ENCODE measurements around the gene PIGH.
A peak's percentile ranks its signal among the peaks of the same experiment; 100 is the strongest.
"Not testable (repeated sequence)": the region's sequence is repeated elsewhere in the genome, so short reads cannot be mapped to it uniquely, and the experiment has no call there.

The PIGH gene

DNA sequence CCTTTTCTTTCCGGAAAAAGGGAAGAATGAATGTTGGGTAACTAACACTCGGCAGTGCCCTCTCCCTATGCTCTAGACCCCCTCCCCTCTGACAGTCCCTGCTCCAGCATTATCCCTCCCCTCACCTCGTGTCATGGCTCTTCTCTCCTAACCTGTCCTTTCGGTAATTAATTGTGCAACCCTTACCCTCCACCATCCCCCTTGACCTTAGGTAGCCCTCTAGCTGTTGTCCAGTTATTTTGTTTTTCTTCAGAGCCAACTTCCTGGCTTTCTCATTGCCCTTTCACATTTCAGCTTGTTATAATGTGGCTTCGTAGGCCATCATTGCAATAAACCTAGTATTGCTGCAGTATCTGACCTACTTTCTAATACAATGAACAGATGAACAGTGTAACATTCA lies 30.9 kb upstream of the PIGH start:
- Histone ChIP-seq H3K4me3 (ENCODE audit: low read depth, low read length) (no peak overlapping the region), H3K27me3 (ENCODE audit: insufficient read depth, low read length) (no peaks in the 10 kb centered on the region), H2AFZ (ENCODE audit: low read length, unreplicated experiment) (no peak overlapping the region), H3K27ac (ENCODE audit: low read depth, low read length) (no peak overlapping the region), H3K4me1 (ENCODE audit: control insufficient read depth, insufficient read depth, low read length, unreplicated experiment) (peaks cover under 1% of the 10 kb centered on the region), H3K79me2 (ENCODE audit: control insufficient read depth, insufficient read depth, low read length, unreplicated experiment) (no peaks in the 10 kb centered on the region), H3K36me3 (ENCODE audit: insufficient read depth, low read length) (no peaks in the 10 kb centered on the region)

DNA sequence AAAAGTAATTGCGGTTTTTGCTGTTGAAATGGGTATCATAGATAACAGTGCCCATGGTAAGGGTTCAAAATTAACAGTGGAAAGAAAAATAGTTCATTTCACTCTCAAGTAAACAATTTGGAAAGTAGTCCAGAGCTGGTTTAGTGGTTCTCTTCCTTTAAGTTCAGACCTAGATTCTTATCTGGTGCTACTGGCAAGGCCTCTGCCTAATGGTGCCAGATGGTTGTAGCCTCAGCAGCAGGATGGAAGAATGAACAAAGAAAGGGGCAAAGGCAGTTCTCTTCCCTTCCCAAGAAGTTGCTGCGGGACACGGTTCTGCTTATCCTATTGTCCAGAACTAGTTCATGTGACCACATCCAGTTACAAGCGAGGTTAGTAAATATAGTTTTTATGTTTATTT lies 30.1 kb upstream of the PIGH start:
- Histone ChIP-seq H3K36me3 (ENCODE audit: insufficient read depth, low read length) (no peaks in the 10 kb centered on the region), H3K4me3 (ENCODE audit: low read depth, low read length) (no peak overlapping the region), H3K4me1 (ENCODE audit: control insufficient read depth, insufficient read depth, low read length, unreplicated experiment) (no peaks in the 10 kb centered on the region), H2AFZ (ENCODE audit: low read length, unreplicated experiment) (no peak overlapping the region), H3K27ac (ENCODE audit: low read depth, low read length) (no peak overlapping the region), H3K79me2 (ENCODE audit: control insufficient read depth, insufficient read depth, low read length, unreplicated experiment) (no peaks in the 10 kb centered on the region), H3K27me3 (ENCODE audit: insufficient read depth, low read length) (no peaks in the 10 kb centered on the region)

DNA sequence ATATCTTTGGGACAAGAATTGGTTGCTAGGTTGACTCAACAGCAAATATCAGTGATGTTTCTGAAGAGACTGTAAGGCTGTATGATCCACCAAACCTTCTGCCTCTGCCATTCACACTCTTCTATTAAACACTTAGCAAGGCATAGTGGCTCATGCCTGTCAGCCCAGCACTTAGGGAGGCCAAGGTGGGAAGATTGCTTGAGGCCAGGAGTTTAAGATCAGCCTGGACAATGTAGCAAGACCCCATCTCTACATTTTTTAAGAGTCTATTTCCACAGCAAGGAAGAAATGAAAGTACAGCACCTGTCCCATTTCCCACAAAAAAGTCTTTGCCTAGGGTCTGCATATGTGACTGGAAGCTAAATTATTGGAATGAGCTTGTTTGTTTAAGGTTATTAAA lies 27.5 kb upstream of the PIGH start:
- no peaks in the 10 kb centered on the region for H3K79me2 ChIP-seq (ENCODE audit: control insufficient read depth, insufficient read depth, low read length, unreplicated experiment)
- H3K4me1 ChIP-seq (ENCODE audit: control insufficient read depth, insufficient read depth, low read length, unreplicated experiment) = peaks cover 8% of the 10 kb centered on the region
- no peaks in the 10 kb centered on the region for H3K27me3 ChIP-seq (ENCODE audit: insufficient read depth, low read length)
- no peak overlapping the region for H3K4me3 ChIP-seq (ENCODE audit: low read depth, low read length)
- H3K36me3 ChIP-seq (ENCODE audit: insufficient read depth, low read length) = no peaks in the 10 kb centered on the region
- no peak overlapping the region for H2AFZ ChIP-seq (ENCODE audit: low read length, unreplicated experiment)
- no peak overlapping the region for H3K27ac ChIP-seq (ENCODE audit: low read depth, low read length)

DNA sequence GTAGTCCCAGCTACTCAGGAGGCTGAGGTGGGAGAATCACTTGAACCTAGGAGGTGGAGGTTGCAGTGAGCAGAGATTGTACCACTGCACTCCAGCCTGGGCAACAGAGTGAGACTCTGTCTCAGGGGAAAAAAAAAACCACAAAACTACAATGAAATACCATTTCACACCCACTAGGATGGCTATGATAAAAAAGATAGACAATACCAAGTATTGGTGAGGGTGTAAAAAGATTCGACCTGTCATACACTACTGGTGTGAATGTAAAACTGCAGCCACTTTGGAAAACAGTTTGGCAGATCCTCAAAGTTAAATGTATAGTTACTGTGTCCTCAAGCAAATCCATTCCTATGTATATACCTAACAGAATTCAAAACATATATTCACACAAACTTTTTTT lies 26.1 kb upstream of the PIGH start:
- H3K36me3 ChIP-seq (ENCODE audit: insufficient read depth, low read length); H3K27me3 ChIP-seq (ENCODE audit: insufficient read depth, low read length); H3K4me3 ChIP-seq (ENCODE audit: low read depth, low read length); H2AFZ ChIP-seq (ENCODE audit: low read length, unreplicated experiment); H3K27ac ChIP-seq (ENCODE audit: low read depth, low read length); H3K79me2 ChIP-seq (ENCODE audit: control insufficient read depth, insufficient read depth, low read length, unreplicated experiment): not testable (repeated sequence)
- peaks cover 13% of the 10 kb centered on the region for H3K4me1 ChIP-seq (ENCODE audit: control insufficient read depth, insufficient read depth, low read length, unreplicated experiment)

DNA sequence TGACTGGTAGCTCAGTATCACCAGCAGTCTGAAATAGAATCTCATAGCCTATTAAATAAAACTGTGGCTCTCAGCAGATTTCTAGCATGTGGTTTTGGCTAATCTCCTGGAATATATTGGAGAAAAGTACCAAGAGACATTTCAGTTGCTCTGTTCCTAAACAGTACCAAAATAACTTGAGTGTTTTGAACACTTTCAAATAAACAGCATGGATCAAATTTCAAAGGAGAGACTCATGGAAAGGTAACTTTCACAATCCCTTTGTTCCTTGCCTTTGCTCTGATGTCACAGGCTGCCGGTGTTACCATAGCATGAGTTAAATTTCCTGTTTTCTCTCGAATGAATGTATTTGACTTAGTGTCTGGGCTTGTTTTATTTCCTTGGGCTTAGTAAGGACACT lies 23.0 kb upstream of the PIGH start:
- Histone ChIP-seq H2AFZ (ENCODE audit: low read length, unreplicated experiment) (peak overlapping the region; percentile 73), H3K27ac (ENCODE audit: low read depth, low read length) (peak overlapping the region; percentile 81), H3K4me3 (ENCODE audit: low read depth, low read length) (peak overlapping the region; percentile 23), H3K27me3 (ENCODE audit: insufficient read depth, low read length) (no peaks in the 10 kb centered on the region), H3K79me2 (ENCODE audit: control insufficient read depth, insufficient read depth, low read length, unreplicated experiment) (no peaks in the 10 kb centered on the region), H3K4me1 (ENCODE audit: control insufficient read depth, insufficient read depth, low read length, unreplicated experiment) (peaks cover 25% of the 10 kb centered on the region), H3K36me3 (ENCODE audit: insufficient read depth, low read length) (no peaks in the 10 kb centered on the region)

DNA sequence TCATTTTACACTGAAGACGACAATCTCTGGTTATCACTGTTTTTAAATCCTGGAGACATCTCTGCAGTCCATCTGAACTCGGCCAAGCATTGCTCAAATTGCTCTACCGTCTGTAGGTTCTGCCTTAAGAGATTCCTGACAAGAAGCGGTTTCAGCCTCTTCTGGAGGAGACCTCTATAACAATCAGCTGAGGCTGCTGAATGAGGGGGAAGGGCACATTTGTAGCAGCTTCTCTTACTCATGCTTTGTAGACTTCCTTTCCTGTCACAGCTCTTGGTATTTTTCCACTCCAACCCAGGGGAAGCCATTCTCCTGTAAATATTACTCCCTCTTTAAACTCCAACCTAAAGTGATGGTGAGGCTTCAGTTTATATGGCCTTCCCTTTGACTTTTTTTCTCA lies 22.6 kb upstream of the PIGH start:
- Histone ChIP-seq H3K4me3 (ENCODE audit: low read depth, low read length) (peak overlapping the region; percentile 23), H3K4me1 (ENCODE audit: control insufficient read depth, insufficient read depth, low read length, unreplicated experiment) (peaks cover 25% of the 10 kb centered on the region), H3K79me2 (ENCODE audit: control insufficient read depth, insufficient read depth, low read length, unreplicated experiment) (no peaks in the 10 kb centered on the region), H3K36me3 (ENCODE audit: insufficient read depth, low read length) (no peaks in the 10 kb centered on the region), H3K27me3 (ENCODE audit: insufficient read depth, low read length) (no peaks in the 10 kb centered on the region), H2AFZ (ENCODE audit: low read length, unreplicated experiment) (peak overlapping the region; percentile 73), H3K27ac (ENCODE audit: low read depth, low read length) (peak overlapping the region; percentile 81)

DNA sequence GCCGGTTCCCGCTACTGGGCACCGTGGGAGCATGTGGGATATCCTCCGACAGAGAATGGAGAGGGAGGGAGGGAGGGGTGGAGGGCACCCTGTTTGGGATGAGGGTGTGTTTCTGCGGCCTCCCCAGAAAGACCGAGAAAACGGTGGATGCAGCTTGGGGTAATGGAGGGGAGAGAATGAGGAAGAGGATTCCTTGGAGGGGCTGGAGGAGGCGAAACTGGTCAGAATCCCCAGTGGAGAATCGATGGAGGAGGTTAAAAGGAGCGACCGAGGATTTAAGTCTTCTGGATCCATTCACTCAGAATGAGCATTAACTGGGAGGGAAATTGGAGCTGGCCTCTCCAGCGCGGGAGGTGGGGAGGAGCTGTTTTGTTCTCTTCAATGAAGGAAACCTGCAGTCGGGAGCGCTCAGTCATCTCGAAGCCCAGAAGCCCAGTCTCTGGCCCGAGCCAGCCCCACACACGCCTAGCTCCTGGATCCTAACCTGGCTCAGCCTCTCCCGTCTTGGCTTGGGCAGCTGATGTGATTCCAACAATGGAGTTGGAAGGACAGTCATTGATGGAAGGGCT lies 20.2 kb upstream of the PIGH start:
- Histone ChIP-seq H3K4me3 (ENCODE audit: low read depth, low read length) (peak overlapping the region; percentile 86), H3K36me3 (ENCODE audit: insufficient read depth, low read length) (no peaks in the 10 kb centered on the region), H2AFZ (ENCODE audit: low read length, unreplicated experiment) (peak overlapping the region; percentile 81), H3K27ac (ENCODE audit: low read depth, low read length) (no peak overlapping the region), H3K79me2 (ENCODE audit: control insufficient read depth, insufficient read depth, low read length, unreplicated experiment) (no peaks in the 10 kb centered on the region), H3K27me3 (ENCODE audit: insufficient read depth, low read length) (no peaks in the 10 kb centered on the region), H3K4me1 (ENCODE audit: control insufficient read depth, insufficient read depth, low read length, unreplicated experiment) (peaks cover 25% of the 10 kb centered on the region)

DNA sequence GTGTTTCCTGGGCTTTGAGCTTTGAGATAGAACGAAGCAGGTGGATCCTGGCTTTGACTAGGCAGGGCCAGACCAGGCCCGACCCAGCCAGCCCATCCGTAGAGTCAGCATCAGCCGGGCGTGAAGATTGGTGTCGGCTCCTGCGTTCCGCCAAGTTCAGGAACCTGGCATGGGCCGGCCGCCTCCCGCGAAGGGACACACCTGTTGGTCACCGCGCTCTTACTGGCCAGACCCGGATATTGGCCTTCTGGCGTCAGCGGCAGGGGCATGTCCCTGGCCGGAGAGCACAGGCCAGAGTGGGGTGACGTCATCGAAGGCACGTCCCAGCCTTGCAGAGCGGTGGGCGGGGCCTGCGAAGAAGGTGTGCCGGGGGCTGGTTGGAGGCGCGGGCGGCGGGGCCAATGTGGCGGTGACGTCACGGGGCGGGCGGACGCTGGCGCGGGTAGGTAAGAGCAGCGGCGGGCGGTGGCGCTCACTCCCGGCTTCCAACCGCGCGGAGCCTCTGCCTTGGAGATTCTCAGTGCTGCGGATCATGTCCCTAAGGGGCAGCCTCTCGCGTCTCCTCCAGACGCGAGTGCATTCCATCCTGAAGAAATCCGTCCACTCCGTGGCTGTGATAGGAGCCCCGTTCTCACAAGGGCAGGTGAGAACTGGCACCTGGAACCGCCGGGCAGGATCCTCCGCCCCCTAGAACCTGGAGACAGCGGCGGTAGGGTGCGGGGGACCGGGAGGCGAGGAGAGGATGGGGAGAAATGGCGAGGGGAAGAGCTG lies 19.6 kb upstream of the PIGH start, which contains the start of gene ARG2:
ARG2 (plus strand) TSS at position 475 of the 771 bp plus-strand sequence; CDS start at position 533, 58 bp downstream.
- peak within 1 kb of the TSS; percentile 81 for H2AFZ ChIP-seq (ENCODE audit: low read length, unreplicated experiment)
- H3K36me3 ChIP-seq (ENCODE audit: insufficient read depth, low read length) = no peaks in the 10 kb centered on the region
- H3K27me3 ChIP-seq (ENCODE audit: insufficient read depth, low read length) = no peaks in the 10 kb centered on the region
- peaks cover 25% of the 10 kb centered on the region for H3K4me1 ChIP-seq (ENCODE audit: control insufficient read depth, insufficient read depth, low read length, unreplicated experiment)
- H3K79me2 ChIP-seq (ENCODE audit: control insufficient read depth, insufficient read depth, low read length, unreplicated experiment) = no peaks in the 10 kb centered on the region
- peak within 1 kb of the TSS; percentile 14; the same call in 1 of the 2 replicates for H3K27ac ChIP-seq (ENCODE audit: low read depth, low read length)
- H3K4me3 ChIP-seq (ENCODE audit: low read depth, low read length) = peak within 1 kb of the TSS; percentile 86

DNA sequence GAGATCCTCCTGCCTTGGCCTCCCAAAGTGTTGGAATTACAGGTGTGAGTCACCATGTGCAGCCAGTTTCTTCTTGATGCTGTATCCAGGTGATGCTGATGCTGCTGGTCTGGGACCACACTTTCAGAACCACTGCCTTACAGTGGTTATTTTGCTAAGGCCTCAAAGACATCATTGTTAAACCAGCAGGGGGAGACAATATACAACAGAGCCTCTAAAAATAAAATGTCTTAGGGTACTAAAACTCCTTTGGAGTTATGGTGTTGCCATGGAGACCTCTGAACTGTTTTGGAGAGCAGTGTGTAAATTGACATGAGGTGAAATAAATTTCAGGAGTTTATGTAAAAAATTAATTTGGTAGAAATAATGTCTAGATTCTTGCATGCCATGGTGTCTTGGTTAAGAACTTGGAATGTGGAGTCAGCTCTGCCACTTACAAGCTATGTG lies 18.6 kb upstream of the PIGH start:
- peak overlapping the region; percentile 14; the same call in 1 of the 2 replicates for H3K27ac ChIP-seq (ENCODE audit: low read depth, low read length)
- no peaks in the 10 kb centered on the region for H3K36me3 ChIP-seq (ENCODE audit: insufficient read depth, low read length)
- H3K4me3 ChIP-seq (ENCODE audit: low read depth, low read length) = no peak overlapping the region
- no peak overlapping the region for H2AFZ ChIP-seq (ENCODE audit: low read length, unreplicated experiment)
- no peaks in the 10 kb centered on the region for H3K79me2 ChIP-seq (ENCODE audit: control insufficient read depth, insufficient read depth, low read length, unreplicated experiment)
- peaks cover 25% of the 10 kb centered on the region for H3K4me1 ChIP-seq (ENCODE audit: control insufficient read depth, insufficient read depth, low read length, unreplicated experiment)
- H3K27me3 ChIP-seq (ENCODE audit: insufficient read depth, low read length) = no peaks in the 10 kb centered on the region

DNA sequence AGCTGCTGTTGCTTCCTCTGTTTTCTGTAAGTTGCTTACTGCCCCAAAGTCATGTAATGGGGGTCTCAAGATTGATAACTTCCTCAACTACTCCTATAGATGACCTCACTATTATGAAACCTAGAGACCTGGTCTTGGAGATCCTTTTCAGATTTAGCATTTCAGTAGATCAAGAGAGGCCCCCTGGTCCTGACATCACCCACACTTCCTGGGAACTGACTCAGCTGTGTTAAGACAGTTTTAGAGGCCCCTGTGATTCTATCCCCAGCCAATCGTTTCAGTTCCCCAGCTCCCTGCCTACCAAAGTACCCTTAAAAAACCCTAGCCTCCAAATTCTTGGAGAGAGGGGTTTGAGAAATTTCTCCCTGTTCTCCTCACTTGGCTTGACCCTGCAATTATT lies 10.4 kb upstream of the PIGH start:
- no peaks in the 10 kb centered on the region for H3K36me3 ChIP-seq (ENCODE audit: insufficient read depth, low read length)
- H3K27me3 ChIP-seq (ENCODE audit: insufficient read depth, low read length) = 0 out of 2 replicates have a peak, but pooled peaks cover 8% of the 10 kb centered on the region
- H3K27ac ChIP-seq (ENCODE audit: low read depth, low read length) = no peak overlapping the region
- no peak overlapping the region for H2AFZ ChIP-seq (ENCODE audit: low read length, unreplicated experiment)
- no peak overlapping the region for H3K4me3 ChIP-seq (ENCODE audit: low read depth, low read length)
- no peaks in the 10 kb centered on the region for H3K4me1 ChIP-seq (ENCODE audit: control insufficient read depth, insufficient read depth, low read length, unreplicated experiment)
- no peaks in the 10 kb centered on the region for H3K79me2 ChIP-seq (ENCODE audit: control insufficient read depth, insufficient read depth, low read length, unreplicated experiment)
